HG03442 (cell line): ENCODE data around the gene LUM.
"Not testable (repeated sequence)": the region's sequence is repeated elsewhere in the genome, so short reads cannot be mapped to it uniquely, and the experiment has no call there.

Experiments
- ATAC-seq: cut with Tn5 transposase; IDR thresholded peaks from one replicate; pipeline ENCODE4 v1.9.1; 2021; ENCODE audit warnings: mild to moderate bottlenecking, moderate library complexity; ENCODE audit not compliant: unreplicated experiment

LUM gene

GRCh38 chr12:91109581-91110310, 1.5 kb downstream of the LUM start:
- ATAC-seq = no peak

GRCh38 chr12:91109148-91109564, 2.1 kb downstream of the LUM start:
- ATAC-seq = peak; percentile 79

GRCh38 chr12:91108196-91108755, 3.0 kb downstream of the LUM start:
- no peak for ATAC-seq

DNA sequence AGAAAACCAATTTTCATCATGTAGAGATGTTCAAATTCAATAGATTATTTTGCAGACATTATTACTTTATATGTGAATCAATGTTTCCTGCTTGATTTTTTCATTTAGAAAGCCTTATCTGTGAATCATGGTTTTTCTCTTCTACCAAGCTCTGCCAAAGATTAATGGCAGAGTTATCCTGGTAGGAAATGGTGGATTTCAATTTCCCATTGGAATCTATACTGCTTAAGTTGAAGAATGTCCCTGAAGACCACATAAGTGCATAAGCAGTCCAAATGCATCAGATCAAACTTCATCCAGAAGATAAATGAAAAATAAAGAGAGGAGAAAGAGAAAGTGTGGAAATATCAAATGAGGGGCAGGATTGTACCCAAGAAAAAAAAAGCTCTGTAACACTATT, 5.0 kb downstream of the LUM start:
- ATAC-seq = no peak

DNA sequence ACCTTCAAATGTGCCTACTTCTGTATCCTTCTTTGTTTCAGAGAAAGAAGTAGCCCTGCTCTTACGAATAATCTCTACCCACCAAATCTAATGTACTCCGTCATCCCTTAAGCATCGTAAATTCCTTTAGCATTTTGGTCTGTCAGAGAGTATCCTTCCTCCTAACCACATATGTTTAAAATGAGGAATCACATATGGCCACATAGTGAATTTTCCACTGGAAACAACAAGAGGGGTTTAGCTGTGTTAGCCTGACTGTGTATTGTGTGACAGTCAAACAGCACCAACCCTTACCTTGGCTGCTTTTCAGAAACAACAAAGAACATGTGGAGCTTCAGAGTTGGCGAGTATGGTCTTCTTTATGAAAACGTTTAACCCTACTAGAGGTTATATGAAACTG, 5.5 kb downstream of the LUM start:
- ATAC-seq = no peak

GRCh38 chr12:91104812-91105466, 6.4 kb downstream of the LUM start:
- ATAC-seq = peak; percentile 66

GRCh38 chr12:91103624-91104023, 7.7 kb downstream of the LUM start:
- ATAC-seq = no peak

- ATAC-seq = no peak
Measured at GRCh38 chr12:91103101-91103500, 8.2 kb downstream of the LUM start.

- no peak for ATAC-seq
Measured at GRCh38 chr12:91100906-91101305, 10.4 kb downstream of the LUM start.

- no peak for ATAC-seq
Measured at GRCh38 chr12:91099836-91100235, 11.5 kb downstream of the LUM start.

GRCh38 chr12:91099341-91099740, 12.0 kb downstream of the LUM start:
- no peak for ATAC-seq

DNA sequence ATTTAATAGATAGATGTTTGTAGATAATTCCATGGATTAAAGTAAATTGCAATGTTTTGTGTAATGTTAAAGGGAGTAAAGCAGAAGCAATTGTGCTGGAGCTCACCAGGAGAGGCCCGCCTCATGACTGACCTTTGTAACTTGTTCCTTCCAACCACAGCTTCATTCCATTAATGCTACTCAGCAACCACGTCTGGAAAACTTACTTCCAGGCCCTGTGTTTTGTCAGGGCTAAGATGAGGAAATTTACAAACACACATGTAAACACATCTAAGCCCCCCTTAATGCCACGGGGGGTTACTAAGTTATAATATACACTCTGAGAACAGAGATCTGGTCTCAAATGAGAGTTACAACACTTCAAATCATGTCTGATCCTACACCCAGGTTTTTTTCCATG, 12.4 kb downstream of the LUM start:
- ATAC-seq = no peak

GRCh38 chr12:91098461-91098860, 12.8 kb downstream of the LUM start:
- ATAC-seq = no peak

DNA sequence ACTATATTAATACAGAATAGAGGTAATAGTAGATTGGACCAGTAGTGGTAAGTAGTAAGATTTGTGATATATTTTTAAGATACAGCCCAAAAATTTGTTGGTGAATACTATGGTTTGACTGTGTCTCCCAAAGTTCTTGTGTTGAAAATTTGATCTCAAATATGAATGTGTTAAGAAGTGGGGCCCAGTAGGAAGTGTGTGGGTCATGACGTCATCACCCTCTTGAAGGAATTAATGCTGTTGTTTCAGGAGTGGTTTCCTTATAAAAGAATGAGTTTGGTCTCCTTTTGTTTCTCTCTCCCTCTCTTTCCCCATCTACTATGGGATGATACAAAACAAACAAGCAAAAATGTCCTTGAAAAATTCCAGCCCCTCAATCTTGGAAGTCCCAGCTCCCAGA, 16.3 kb downstream of the LUM start:
- no peak for ATAC-seq

DNA sequence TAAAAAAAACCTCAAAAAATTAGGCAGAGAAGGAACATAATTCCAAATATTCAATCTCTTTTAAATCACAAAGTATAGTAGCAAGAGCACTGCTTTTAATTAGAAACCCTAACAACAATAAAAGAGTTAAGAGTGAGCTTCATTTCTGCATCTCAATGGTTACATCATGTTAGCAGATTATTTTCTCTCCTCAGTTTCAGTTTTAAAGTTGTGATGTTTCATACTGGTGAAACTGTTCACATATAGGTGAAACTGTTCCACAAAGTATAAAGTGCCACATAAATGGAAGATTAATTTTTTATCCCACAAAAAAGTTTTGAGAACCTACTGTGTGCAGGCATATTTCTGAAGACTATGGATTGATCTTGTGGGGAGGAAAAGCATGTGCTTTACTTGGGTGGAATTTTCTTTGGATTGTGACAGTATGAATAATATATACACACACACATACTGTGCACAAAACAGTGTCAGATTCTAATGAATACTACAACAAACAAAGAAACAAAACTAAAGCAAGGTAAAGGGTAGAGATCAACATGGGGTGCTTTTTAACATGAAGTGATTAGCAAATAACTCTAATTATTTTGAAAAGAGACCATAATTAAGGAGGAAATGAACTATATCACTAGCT, 17.1 kb downstream of the LUM start:
- ATAC-seq = no peak

GRCh38 chr12:91093341-91093740, 18.0 kb downstream of the LUM start:
- ATAC-seq = no peak

- no peak for ATAC-seq
Measured at GRCh38 chr12:91091916-91092715, 19.2 kb downstream of the LUM start.

- ATAC-seq = not testable (repeated sequence)
Measured at GRCh38 chr12:91089953-91090352, 21.3 kb downstream of the LUM start.

GRCh38 chr12:91080041-91080440, 31.3 kb downstream of the LUM start:
- no peak for ATAC-seq

GRCh38 chr12:91078501-91078900, 32.8 kb downstream of the LUM start:
- no peak for ATAC-seq
